ENCODE measurements around the gene PRDM2. TPM values are rescaled to one million over a fixed set of nuclear protein-coding genes. Genes with fewer than 3 reads are reported as not detected.

PRDM2 gene
- total and polyA plus RNA-seq, 12 donors: 12.5 to 45.3 (median 30.2) TPM

DNA sequence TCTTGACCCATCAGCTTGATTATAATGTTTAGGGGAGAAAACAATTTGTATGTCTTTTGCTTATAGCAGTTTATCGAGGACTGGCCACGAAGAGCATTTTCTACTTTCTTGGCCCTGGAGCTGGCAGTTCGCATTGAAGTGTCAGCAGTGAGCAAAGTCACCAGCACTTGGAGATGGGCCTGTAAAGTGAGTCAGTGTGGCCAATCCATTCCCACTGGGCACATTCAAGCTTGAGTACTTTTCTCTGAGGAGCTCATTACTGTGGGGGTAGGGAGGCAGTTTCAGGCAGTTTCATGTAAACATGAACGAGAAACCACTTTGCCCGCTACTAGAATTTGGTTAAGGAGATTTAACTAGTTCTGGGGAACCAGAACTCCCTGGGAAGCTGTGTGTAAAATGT, 164.8 kb downstream of the PRDM2 start:
- WGBS, 4 donors: 82 to 84% (median 83%) methylated on average over 5 of the region's 5 CpGs
- Histone ChIP-seq H3K27me3 (no peaks in the 10 kb centered on the region), H3K27ac (no peak overlapping the region), H3K4me1 (replicated peaks in 1 of 2) (no peaks in the 10 kb centered on the region), H3K9me3 (replicated peaks in 1 of 3) (no peaks in the 10 kb centered on the region), H3K36me3 (replicated peaks in 1 of 2) (no peaks in the 10 kb centered on the region), H3K4me3 (no peak overlapping the region)
- no peak for DNase-seq
- TF ChIP-seq POLR2A (IDR thresholded peaks at IDR 0.05): no peak
- TF ChIP-seq, protein P1, sequence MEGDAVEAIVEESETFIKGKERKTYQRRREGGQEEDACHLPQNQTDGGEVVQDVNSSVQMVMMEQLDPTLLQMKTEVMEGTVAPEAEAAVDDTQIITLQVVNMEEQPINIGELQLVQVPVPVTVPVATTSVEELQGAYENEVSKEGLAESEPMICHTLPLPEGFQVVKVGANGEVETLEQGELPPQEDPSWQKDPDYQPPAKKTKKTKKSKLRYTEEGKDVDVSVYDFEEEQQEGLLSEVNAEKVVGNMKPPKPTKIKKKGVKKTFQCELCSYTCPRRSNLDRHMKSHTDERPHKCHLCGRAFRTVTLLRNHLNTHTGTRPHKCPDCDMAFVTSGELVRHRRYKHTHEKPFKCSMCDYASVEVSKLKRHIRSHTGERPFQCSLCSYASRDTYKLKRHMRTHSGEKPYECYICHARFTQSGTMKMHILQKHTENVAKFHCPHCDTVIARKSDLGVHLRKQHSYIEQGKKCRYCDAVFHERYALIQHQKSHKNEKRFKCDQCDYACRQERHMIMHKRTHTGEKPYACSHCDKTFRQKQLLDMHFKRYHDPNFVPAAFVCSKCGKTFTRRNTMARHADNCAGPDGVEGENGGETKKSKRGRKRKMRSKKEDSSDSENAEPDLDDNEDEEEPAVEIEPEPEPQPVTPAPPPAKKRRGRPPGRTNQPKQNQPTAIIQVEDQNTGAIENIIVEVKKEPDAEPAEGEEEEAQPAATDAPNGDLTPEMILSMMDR (IDR thresholded peaks at IDR 0.05): no peak
- intact Hi-C loops (cut with DNase I): no loop called here

DNA sequence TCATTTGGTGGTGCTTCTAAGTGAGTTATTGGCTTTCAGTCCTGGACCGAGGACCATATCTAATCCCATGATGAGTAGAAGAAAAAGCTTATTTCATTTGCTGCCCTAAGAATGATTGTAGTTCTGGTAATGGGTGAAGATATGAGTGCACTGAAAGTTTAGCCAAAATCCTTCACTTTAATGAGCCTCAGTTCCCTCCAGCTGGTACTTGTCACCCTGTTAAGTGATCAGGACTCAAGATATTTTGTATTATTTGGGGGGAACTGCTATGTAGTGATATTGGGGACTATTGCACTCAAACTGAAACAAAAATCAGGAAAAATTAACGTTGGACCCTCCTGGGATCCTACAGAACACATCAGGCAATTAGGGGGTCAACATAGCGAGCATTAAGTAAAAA, 165.9 kb downstream of the PRDM2 start:
- Histone ChIP-seq H3K36me3 (replicated peaks in 1 of 2) (no peaks in the 10 kb centered on the region), H3K27ac (no peak overlapping the region), H3K4me1 (replicated peaks in 1 of 2) (no peaks in the 10 kb centered on the region), H3K27me3 (no peaks in the 10 kb centered on the region), H3K9me3 (replicated peaks in 1 of 3) (no peaks in the 10 kb centered on the region), H3K4me3 (no peak overlapping the region)
- TF ChIP-seq, protein P1 (IDR thresholded peaks at IDR 0.05): no peak
- no peak for TF ChIP-seq POLR2A (IDR thresholded peaks at IDR 0.05)
- no peak for DNase-seq
- intact Hi-C loops (cut with DNase I): no loop called here
- 45 to 75% (median 55%) methylated on average over 3 of the region's 3 CpGs for WGBS, 4 donors

DNA sequence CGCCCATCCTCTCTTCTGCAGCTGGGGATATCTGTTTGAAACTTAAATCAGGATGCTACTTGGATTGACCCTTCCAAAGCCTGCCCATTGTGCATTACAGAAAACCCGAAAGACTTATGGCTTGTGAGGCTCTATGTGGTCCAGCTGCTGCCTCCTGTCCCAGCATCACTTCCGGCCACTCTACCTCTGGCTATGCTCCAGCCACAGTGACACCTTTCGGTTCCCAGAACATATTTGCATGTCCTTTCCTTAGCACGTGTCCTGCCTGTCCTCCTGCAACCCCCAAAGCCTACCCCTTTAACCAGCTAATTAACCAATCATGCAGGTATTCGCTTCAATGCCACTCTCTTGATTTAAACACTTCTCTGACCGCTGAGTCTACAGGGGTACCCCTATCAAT, 167.6 kb downstream of the PRDM2 start:
- no peaks in the 10 kb centered on the region for H3K36me3 ChIP-seq (replicated peaks in 1 of 2)
- no peak for DNase-seq
- 75 to 88% (median 77%) methylated on average over 7 of the region's 7 CpGs for WGBS, 4 donors
- H3K9me3 ChIP-seq (replicated peaks in 1 of 3): no peaks in the 10 kb centered on the region
- H3K4me3 ChIP-seq: no peak overlapping the region
- H3K27me3 ChIP-seq: no peaks in the 10 kb centered on the region
- no peak overlapping the region for H3K27ac ChIP-seq
- no peaks in the 10 kb centered on the region for H3K4me1 ChIP-seq (replicated peaks in 1 of 2)
- no peak for TF ChIP-seq POLR2A (IDR thresholded peaks at IDR 0.05)
- TF ChIP-seq, protein P1 (IDR thresholded peaks at IDR 0.05): no peak
- intact Hi-C loops (cut with DNase I): no loop called here

DNA sequence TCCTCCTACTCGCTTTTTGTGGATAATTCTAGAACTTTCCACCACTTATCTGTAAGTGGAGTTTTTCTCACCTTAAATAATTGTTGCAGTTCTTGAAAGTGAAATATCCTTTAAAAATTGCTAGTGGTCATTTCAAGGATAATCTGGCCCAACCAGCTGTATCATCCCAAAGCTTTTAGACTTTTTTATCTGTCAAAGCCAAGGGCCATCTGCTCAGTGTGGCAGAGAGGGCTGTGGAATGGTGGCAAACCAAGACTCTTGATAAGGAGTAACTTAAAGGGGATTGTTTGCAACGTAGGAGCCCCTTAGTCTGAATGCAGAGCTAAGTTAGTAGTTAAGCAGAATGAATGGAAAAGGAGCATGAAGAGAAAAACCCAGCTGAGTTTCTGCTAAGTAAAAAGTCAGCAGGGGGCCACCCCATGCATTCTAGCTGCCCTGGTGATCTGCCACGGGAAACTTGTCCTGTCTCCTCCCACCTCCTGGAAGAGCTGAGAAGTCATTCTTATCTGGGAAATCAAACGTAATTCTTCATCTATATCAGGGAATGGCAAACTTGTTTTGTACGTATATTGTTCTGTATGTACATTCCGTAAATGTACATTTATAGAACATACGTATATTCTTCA, 169.3 kb downstream of the PRDM2 start:
- TF ChIP-seq, protein P1 (IDR thresholded peaks at IDR 0.05): no peak
- TF ChIP-seq POLR2A (IDR thresholded peaks at IDR 0.05): no peak
- DNase-seq: no peak
- 56 to 72% (median 57%) methylated on average over 7 of the region's 7 CpGs for WGBS, 4 donors
- no peak overlapping the region for H3K4me3 ChIP-seq
- H3K36me3 ChIP-seq (replicated peaks in 1 of 2): no peaks in the 10 kb centered on the region
- intact Hi-C loops (cut with DNase I): no loop called here
- H3K27me3 ChIP-seq: no peaks in the 10 kb centered on the region
- no peaks in the 10 kb centered on the region for H3K4me1 ChIP-seq (replicated peaks in 1 of 2)
- H3K27ac ChIP-seq: no peak overlapping the region
- no peaks in the 10 kb centered on the region for H3K9me3 ChIP-seq (replicated peaks in 1 of 3)
